HG03354 (cell line): ENCODE measurements around the gene KHSRP.
"Not testable (repeated sequence)": the region's sequence is repeated elsewhere in the genome, so short reads cannot be mapped to it uniquely, and the experiment has no call there.

Experiments
- ATAC-seq: cut with Tn5 transposase; IDR thresholded peaks from one replicate; pipeline ENCODE4 v1.9.1; 2021; ENCODE audit warnings: mild to moderate bottlenecking; ENCODE audit not compliant: unreplicated experiment, poor library complexity, severe bottlenecking

Gene KHSRP

DNA sequence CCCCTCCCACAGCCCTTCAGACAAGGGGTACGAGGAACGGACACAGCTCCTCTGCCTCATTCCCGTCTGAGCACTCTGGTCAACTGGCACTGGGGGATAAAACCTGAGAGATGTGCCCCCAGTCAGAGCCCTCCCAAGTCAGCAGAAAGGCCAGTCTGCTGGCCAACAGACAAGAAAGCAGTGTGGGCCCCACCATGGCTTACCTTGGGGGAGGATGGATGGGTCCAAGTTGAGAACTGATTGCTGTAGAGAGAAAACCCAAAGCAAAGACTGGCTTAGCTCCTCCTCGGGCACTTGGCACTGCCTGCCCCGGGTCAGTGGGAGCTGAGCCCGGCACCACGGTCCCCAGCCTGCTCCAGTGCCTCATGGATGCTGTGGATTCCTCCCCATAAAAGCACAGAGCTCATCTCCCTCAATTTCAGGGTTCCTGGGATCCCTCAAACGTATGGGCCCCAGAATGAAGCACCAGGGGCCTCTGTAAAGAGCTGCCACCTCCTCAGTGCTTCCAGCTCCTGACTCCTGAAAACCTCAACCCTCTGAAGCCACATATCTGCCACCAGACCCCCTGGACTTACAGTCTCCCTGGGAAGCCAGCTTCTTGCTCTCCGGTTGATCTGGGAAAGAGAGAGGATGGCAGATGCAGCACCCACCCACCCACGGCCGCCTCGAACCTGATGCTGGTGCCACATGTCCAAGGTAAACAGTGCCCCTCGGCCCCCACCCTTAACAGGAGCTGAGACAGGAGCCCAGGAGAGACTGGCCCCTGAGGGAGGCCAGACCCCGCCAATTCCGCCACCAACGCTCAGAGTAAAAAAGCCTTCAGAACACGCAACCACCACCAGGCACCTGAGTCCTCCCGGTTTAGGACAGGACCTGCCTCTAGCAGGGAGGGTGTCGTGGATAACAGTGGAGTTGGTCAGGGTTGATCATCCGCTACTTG lies 3.3 kb downstream of the KHSRP start:
- ATAC-seq = no peak

DNA sequence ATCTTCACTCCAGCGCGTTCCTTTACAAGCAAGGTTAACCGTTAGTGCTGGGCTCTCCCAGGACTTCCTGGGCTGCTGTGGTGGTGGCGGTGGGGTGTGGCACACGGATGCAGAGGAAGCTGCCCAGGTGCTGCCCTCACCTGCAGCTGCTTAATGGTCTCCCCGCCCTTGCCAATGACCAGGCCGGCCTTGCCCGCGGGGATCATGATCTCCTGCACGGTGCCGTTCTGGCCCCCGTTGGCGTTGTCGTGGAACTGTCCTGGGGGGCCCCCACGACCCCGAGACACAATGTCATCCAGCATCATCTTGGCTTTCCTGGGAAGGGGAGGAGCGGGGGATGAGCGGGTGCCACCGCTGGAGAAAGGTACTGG lies 6.1 kb downstream of the KHSRP start:
- no peak for ATAC-seq

DNA sequence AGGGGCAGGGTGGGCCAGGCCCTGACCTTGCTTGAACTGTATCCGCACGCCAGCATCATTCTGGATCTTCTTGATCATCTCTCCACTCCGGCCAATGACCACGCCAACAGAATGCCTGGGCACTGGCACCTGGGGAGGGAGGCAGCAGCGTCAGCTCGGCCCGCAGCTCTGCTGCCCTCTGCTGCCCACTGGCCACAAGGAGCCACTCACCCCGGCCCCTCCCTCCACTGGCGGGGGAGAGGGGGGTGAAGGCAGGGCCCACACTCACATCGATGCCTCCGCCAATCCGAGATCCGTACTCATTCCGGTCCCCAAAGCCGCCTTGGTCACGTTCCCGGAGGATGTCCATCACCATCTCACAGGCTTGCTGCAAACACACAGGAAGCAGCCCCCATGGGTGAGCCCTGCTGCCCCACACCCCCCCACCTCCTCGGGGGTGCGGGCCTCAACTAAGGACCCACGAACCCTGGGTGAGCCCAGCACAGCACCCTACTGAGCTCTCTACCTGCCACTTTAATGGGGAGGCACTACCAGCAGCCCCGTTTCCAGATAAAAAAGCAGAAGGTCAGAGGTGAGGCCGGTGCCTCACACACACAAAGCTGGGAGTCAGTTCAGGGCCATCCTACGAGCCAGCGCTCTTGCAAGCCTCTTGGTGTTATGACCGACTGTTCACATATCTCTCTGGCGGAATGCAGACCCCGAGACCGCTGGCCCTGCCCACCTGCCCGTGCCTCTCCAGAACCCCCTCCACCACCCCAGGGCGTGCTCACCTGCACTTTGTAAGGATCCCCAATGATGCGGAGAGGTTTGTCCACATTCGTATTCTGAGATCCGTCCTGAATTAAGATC lies 6.7 kb downstream of the KHSRP start:
- no peak for ATAC-seq

DNA sequence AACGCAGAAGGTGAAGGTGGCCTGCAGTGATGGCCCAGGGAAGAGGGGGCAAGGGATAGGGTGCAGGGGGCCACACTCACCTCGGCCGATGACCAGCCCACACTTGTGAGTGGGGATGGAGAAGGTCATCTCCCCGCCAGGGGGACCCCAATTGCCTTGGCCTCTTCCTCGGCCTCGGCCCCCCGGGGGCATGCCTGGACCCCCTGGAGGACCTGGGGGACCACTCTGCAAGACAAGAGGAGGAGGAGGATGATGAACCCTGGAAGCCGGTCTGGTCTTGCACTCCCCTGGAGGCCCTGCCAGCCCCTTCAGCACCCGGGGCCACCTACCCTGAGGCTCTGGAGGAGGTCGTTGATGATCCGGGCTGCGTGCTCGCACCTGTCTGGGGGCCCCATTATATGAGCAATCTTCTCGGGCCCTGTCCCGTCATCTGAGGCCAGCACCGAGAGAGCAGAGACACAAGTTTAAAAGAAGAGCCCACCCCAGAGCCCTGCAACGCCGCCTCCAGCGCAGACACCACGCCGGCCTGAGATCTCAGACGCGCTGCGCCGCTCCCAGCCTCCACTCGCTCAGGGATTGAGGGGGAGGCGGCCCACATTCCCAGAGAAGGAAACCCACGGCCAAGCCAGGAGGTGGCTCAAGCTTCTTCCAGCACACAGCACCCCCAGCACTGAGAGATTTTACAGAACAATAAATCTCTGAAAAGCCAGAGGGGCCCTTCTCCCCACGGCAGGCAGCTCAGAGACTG lies 7.8 kb downstream of the KHSRP start:
- ATAC-seq = no peak

DNA sequence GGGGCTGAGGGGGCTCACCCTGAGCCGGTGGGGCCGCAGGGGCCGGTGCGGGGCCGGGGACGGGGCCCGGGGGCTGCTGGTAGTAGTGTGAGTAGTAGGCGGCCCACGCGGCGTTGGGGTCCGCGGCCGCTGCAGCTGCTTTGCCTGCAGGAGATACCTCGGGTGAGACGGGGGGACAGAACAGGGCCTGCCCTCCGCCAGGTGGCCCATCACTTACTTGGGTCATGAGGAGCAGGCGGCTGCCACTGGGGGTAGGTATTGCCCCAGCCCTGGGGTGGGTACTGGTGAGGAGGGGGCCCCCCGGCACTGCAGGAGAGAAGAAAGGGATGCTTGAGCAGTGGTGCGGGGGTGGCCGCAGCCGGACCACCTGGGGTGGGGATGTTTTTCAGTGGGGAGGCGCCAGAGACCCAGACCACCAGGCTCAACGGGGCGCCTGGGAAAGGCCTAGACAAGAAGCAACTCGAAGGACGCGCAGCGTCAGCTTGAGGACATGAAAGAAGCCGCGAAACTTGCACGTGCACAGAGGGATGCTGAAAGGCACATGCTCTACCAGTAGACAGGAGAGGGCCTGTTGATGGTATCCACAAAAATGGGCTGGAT lies 8.9 kb downstream of the KHSRP start:
- no peak for ATAC-seq

DNA sequence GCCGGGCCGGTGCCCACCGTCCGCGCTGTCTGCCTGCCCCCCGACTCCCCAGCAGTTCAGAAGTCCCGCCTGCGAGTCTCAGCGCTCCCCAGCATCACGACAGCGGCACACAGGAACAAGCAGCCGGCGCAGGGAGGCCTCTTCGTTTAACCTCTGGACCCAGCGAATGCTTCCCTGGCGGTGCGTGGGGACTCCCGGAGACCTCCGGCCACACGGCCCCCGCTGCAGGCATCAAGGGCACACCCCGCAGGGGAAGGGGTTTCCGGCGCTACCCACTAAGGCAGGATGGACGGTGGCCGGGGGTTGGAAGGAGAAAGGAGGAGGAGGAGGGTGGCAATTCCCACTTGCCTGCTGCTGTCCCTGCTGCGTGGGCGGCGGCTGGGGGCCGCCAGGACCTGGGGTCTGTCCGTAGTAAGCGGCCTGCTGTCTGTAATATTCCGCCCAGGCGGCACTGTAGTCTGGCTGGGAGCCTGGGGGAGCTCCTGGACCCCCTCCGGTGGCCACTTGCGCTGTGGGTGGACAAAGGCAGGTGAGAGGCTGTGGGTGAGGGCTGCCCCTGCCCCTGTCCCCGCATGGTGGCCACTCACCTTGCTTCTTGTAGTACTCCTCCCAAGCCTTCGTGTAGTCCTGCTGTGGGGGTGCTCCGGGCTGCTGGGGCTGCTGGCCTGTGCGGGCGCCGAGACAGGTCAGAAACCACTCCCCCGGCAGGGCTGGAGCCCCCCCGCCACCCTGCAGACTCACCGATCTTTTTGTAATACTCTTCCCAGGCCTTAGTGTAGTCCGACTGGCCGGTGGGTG lies 9.6 kb downstream of the KHSRP start:
- ATAC-seq = no peak

DNA sequence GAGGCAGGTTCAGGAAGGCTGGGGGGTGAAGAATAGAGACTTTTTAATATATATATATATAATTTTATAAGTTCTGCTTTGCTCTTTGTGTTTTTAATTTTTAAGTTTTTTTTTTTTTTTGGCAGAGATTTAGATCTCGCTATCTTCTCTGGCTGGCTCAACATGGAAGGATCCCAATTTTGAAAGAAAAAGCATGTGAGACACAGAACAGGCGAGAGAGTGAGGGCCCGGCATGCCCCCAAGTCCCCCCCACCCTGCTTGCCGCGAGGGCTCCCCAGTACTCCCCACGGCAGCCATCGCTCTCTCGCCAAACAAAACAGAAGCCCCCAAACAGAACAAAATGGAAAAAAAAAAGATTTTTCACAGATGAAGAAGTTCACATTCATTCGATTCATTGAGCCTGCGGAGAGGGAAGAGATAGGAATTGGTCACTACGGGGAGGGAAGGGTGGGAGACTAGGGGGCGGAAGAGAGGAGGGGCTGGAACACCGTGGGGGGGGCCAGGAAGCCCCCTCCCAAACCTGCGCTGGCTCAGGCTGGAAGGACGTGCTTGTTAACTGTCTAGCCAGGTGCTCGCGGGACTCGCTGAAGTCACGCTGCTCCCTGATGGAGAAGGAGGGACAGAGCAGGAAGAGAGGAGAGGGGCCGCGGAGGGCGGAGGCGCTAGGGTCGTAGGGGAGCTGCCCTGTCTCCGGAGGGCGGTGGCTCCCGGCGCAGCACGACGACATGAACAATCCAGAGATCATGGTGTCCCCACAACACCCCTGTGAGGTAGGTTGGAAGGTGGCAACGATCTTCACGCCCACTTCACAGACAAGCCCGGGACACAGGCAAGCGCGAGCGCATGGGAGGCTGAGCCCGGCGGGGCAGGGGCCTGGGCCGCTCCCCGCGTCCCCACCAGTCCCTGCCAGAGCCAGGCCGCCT lies 10.6 kb downstream of the KHSRP start:
- ATAC-seq = no peak

DNA sequence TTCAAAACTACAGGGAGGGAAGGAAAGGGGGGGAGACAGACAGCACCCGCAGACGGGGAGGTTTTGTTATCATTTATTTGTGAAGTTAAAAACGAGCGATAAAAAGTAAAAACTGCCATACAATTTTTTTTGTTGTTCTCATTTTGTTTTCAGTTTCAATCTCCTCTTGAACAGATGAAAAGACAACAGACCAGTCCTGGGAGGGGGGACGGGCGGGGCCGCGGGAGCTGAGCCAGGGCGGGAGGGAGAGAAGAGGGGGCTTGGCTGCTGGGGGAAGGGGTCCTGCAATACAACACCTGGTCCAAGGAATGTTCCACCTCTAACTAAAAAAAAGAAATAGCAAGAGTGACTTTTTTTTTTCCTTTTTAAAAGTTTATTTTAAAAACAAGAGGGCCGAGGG lies 11.3 kb downstream of the KHSRP start:
- ATAC-seq = no peak

DNA sequence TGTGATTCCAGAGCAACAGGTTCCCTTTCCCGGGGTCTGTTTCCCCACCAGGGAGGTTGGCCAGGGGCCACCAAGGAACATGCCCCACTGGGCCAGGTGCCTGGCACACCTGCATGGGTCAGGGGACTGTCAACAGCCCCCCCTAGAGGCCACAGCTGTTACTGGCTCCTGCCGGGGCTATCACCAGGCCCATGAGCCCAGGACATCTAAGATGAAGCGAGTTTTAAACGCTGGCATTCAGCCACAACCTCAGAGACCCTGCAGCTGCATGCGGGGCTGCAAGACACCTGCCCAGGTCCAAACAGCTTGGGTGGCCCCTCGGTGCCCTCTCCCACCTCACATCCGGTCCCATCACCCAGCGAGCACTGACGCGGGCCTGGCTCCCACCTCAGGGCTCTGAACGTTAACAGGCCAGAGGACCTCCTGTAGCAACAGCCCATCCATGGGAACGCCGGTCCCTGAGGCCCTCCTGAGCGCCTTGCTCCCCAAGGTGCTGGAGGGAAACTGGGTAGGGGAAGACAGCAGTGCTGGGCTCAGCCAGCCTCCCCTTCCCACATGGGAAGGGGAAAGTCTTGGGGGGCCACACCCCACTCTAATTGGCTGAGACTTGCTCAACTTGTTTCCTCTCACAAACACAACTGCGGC lies 12.0 kb downstream of the KHSRP start:
- ATAC-seq = no peak

DNA sequence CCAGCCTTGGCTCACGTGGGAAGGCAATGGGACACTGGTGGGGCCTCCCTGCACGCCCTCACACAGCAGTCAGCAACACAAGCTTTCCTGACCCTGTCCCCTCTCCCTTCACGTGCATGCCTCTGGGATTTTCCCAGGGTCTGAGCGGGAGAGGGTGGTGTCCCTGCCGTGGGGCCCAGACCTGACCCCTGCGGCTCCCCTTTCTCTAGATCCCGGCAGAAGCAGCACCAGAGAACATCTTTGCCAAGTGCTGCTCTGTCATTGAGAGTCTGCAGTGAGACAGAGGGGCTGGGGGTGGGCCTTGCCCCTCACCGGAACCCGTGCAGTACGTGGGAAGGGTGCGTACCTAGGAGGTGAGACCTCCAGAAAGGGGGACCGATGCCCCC lies 12.6 kb downstream of the KHSRP start:
- ATAC-seq = no peak

DNA sequence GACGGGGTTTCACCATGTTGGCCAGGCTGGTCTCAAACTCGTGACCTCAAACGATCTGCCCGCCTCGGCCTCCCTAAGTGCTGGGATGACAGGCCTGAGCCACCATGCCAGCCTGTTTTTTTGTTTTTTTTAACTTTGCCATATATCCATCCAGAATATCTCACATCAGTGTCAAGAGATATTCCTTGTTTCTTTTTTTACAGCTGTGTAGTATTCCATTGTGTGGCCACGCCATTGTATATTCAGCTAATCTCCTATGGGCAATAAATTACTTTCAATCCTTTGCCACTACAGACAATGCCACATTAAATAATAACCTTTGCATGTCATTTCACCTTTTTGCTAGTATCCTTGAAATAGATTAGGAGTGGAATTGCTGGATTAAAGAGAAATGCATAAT lies 15.3 kb downstream of the KHSRP start:
- ATAC-seq = no peak

DNA sequence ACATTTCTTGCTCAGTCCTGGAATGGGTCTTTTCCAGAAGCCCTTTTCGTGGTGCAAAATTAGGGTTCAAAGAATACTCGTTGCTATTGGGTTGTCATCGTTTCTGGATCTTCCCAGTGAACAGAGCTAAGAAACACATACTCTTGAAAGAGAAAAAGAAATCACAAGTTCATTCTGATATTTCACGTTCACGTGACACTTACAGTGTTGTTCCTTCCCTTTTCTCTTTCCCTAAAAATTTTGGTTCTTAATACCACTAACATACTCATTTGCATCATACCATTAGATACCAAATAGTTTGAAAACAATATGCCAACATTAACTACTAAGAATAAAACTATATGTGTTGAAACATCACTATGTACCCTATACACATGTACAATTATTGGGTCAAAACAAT lies 18.2 kb downstream of the KHSRP start:
- ATAC-seq = no peak

DNA sequence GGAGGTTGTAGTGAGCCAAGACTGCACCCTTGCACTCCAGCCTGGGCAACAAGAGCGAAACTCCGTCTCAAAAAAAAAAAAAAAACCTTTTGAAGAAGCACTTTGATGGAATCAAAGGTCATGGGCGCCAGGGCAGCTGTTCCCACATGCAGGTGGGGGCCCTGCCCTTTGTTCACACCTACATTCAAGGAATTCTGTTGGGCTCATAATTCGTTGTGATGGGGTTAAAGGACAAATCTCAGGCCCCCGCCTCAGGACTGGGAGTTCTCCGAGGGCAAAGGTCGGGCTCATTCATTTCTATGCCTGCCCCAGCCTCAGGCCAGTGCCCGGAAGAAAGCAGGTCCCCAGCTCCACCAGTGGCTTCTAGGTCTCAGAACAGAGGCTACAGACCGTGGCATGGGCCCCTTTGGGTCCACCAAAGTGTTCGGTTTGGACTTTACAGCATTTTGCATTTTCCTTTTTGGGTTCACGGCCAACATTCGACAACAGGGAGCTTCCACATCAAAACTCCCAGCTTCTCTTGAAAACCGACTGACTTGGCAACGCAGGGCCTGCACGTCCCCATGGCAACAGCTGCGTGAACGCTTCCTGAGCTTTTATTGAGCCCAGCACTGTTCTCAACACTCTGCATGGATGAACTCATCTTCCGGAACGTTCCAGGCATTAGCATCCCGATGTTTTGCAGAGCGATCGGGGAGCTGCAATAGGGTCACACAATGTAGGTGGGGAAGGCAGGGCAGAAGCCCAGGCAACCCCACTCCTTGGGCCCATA lies 21.6 kb downstream of the KHSRP start:
- ATAC-seq = no peak

DNA sequence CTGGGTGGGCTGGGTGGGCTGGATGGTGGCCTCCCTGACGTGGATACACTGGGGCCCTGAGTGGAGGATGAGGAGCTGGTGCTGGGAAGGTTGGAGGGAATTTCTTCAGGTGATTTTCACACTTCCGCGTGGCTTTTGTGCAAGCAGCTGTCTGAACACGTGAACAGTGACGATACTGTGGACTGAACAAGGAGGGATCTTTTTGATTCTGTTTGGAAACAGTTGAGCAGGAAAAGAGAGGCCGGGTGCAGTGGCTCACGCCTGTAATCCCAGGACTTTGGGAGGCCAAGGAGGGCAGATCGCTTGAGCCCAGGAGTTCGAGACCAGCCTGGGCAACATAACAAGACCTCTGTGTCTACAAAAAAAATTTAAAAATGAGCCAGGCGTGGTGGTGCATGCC lies 22.6 kb downstream of the KHSRP start:
- no peak for ATAC-seq

DNA sequence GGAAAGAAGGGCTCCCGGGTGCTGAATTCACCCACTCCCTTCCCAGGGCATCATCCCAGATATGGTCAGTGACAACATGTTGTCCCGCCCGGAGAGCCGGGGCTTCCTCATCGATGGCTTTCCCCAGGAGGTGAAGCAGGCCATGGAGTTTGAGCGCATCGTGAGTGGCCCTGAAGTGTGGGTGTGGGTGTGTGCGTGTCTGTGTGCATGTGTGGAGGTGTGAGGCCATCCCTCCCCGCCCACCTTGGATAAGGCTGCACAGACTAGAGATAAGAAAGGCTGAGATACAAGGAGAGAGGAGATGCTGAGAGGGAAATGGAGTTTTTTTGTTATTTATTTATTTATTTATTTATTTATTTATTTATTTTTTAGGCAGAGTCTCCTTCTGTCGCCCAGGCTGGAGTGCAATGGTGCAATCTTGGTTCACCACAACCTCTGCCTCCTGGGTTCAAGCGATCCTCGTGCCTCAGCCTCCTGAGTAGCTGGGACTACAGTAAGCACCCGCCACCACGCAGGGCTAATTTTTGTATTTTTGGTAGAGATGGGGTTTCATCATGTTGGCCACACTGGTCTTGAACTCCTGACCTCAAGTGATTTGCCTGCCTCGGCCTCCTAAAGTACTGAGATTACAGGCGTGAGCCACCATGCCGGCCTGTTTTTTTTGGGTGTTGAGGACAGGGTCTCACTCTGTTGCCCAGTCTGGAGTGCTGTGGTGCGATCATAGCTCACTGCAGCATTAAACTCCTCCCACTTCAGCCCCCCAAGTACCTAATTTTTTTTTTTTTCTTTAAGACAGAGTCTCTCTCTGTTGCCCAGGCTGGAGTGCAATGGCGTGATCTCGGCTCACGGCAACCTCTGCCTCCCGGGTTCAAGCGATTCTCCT lies 24.3 kb downstream of the KHSRP start:
- not testable (repeated sequence) for ATAC-seq

DNA sequence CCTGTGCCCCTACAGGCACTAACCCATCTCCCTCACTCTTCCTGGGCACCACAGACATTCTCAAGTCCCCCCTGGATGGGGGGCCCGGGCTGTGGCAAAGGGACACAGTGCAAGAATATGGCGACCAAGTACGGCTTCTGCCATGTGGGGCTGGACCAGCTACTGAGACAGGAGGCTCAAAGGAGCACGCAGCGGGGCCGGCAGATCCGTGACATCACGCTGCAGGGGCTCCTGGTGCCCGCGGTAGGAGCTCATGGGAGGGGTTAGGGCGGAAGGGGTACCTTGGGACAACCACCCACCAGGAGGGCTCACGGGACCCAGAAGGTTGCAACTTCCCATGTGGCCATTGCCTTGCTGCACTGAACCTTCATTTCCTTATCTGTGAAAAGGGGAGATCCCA lies 28.3 kb downstream of the KHSRP start:
- no peak for ATAC-seq
